Hepatocyte (in vitro differentiated cells): ENCODE data around the gene ETV6. TPM values are rescaled to one million over a fixed set of nuclear protein-coding genes. Genes with fewer than 3 reads are reported as not detected.

Experiments used
- DNase-seq: peaks from one replicate; pipeline ENCODE4 v3.0.0-alpha.2; 2016; ENCODE audit warnings: low spot score
- H2AFZ ChIP-seq: fragments of 200-600 bp; sonication (generic); 2 replicates; pipeline ENCODE4 v1.6.0; 2016; ENCODE audit warnings: antibody characterized with exemption, mild to moderate bottlenecking
- H3K27ac ChIP-seq: fragments of 200-600 bp; sonication (generic); 2 replicates; pipeline ENCODE4 v1.5.1; 2016; ENCODE audit warnings: mild to moderate bottlenecking
- H3K27me3 ChIP-seq: fragments of 200-600 bp; sonication (generic); 2 replicates; pipeline ENCODE4 v1.6.1; 2016
- H3K36me3 ChIP-seq: fragments of 200-600 bp; sonication (generic); replicated peaks from 2 replicates; pipeline ENCODE4 v1.5.1; 2016; ENCODE audit warnings: low read depth; ENCODE audit not compliant: insufficient read depth
- H3K4me1 ChIP-seq: fragments of 200-600 bp; sonication (generic); 2 replicates; pipeline ENCODE4 v1.5.1; 2016; ENCODE audit warnings: mild to moderate bottlenecking, moderate library complexity; ENCODE audit not compliant: insufficient read depth
- H3K4me2 ChIP-seq: fragments of 200-600 bp; sonication (generic); 2 replicates; pipeline ENCODE4 v1.6.0; 2016
- H3K4me3 ChIP-seq: fragments of 200-600 bp; sonication (generic); 2 replicates; pipeline ENCODE4 v1.5.1; 2016; ENCODE audit warnings: mild to moderate bottlenecking
- H3K79me2 ChIP-seq: fragments of 200-600 bp; sonication (generic); 2 replicates; pipeline ENCODE4 v1.6.0; 2017; ENCODE audit warnings: mild to moderate bottlenecking
- H3K9me2 ChIP-seq: fragments of 200-600 bp; sonication (generic); replicated peaks from 2 replicates; pipeline ENCODE4 v1.6.0; 2017; ENCODE audit warnings: mild to moderate bottlenecking; ENCODE audit not compliant: insufficient read depth
- H3K9me3 ChIP-seq: fragments of 200-600 bp; sonication (generic); 2 replicates; pipeline ENCODE4 v1.5.1; 2016; ENCODE audit warnings: low read depth, mild to moderate bottlenecking
- H4K20me1 ChIP-seq: fragments of 200-600 bp; sonication (generic); 2 replicates; pipeline ENCODE4 v1.6.0; 2016; ENCODE audit warnings: mild to moderate bottlenecking; ENCODE audit not compliant: insufficient read depth, poor library complexity, severe bottlenecking
- EZH2 ChIP-seq: fragments of 200-600 bp; sonication (generic); IDR thresholded peaks from 2 replicates; pipeline ENCODE4 v1.6.1; 2016; ENCODE audit warnings: antibody characterized with exemption, mild to moderate bottlenecking, borderline replicate concordance
- EZH2phosphoT487 ChIP-seq: fragments of 200-600 bp; sonication (generic); IDR thresholded peaks from one replicate; pipeline ENCODE4 v1.6.1; 2018; ENCODE audit warnings: antibody characterized with exemption, mild to moderate bottlenecking, low read depth, moderate library complexity; ENCODE audit not compliant: unreplicated experiment, severe bottlenecking
- WGBS: methylation state at CpG from one replicate; pipeline ENCODE4 v1.1.6; 2016; ENCODE audit warnings: low lambda C conversion rate; ENCODE audit errors: missing lambda C conversion rate; 5-methylcytosine and 5-hydroxymethylcytosine counted together
- polyA plus RNA-seq: library from polyadenylated mRNA; unstranded; fragments of >200 nt; fragmentation: Nextera tagmentation; extraction: Ambion mirVana; gene quantifications from 2 replicates; pipeline ENCODE4 v1.2.1, GENCODE V29; 2016
- total RNA-seq: library from RNA; depleted of rRNA; stranded (reverse); fragments of >200 nt; gene quantifications from 2 replicates; pipeline ENCODE4 v1.2.3, GENCODE V29; 2014
- TF ChIP-seq, protein P1 (sequence below): fragments of 200-600 bp; sonication (generic); IDR thresholded peaks from 2 replicates; pipeline ENCODE4 v1.5.1; 2016; ENCODE audit warnings: antibody characterized with exemption, mild to moderate bottlenecking; ENCODE audit not compliant: poor library complexity

Gene ETV6
- total and polyA plus RNA-seq, 2 experiments from 2014 or later: 8.0 to 9.7 TPM

DNA sequence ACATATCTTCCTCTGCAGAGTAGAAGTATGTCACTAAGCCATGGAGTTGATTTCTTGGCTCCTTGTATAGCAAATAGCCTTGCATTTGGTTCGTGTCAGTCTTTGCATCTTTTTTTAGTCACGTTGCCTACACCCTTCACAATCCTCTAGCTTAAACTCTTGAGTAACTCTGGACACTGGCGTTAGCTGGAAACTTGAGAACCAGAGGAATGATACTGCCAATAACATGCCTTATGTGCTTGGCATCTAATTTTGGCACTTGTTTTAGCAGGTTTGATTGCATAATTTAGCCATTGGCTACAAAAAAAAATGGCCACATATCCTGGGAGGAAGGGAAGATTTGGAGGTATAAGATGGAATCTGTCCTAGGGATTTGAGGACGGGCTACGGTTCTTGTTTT, 136.2 kb downstream of the ETV6 start:
- no peak for DNase-seq
- H3K9me2 ChIP-seq: no peaks in the 10 kb centered on the region
- peaks cover 25% of the 10 kb centered on the region for H3K79me2 ChIP-seq
- no peaks in the 10 kb centered on the region for H3K4me1 ChIP-seq
- no peaks in the 10 kb centered on the region for H3K36me3 ChIP-seq
- 86% methylated on average over 5 of the region's 5 CpGs for WGBS
- TF ChIP-seq EZH2phosphoT487: no peak
- TF ChIP-seq EZH2: no peak
- TF ChIP-seq, protein P1, sequence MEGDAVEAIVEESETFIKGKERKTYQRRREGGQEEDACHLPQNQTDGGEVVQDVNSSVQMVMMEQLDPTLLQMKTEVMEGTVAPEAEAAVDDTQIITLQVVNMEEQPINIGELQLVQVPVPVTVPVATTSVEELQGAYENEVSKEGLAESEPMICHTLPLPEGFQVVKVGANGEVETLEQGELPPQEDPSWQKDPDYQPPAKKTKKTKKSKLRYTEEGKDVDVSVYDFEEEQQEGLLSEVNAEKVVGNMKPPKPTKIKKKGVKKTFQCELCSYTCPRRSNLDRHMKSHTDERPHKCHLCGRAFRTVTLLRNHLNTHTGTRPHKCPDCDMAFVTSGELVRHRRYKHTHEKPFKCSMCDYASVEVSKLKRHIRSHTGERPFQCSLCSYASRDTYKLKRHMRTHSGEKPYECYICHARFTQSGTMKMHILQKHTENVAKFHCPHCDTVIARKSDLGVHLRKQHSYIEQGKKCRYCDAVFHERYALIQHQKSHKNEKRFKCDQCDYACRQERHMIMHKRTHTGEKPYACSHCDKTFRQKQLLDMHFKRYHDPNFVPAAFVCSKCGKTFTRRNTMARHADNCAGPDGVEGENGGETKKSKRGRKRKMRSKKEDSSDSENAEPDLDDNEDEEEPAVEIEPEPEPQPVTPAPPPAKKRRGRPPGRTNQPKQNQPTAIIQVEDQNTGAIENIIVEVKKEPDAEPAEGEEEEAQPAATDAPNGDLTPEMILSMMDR: no peak
- H3K4me3 ChIP-seq: no peak overlapping the region
- H2AFZ ChIP-seq: no peak overlapping the region
- H4K20me1 ChIP-seq: no peaks in the 10 kb centered on the region
- H3K27me3 ChIP-seq: no peaks in the 10 kb centered on the region
- H3K27ac ChIP-seq: no peak overlapping the region
- no peak overlapping the region for H3K4me2 ChIP-seq
- no peaks in the 10 kb centered on the region for H3K9me3 ChIP-seq

- Histone ChIP-seq H3K79me2 (peaks cover 20% of the 10 kb centered on the region), H3K4me2 (no peak overlapping the region), H2AFZ (no peak overlapping the region), H3K9me3 (no peaks in the 10 kb centered on the region), H3K9me2 (no peaks in the 10 kb centered on the region), H3K27ac (no peak overlapping the region), H3K36me3 (no peaks in the 10 kb centered on the region), H3K4me3 (no peak overlapping the region), H3K4me1 (no peaks in the 10 kb centered on the region), H3K27me3 (no peaks in the 10 kb centered on the region), H4K20me1 (no peaks in the 10 kb centered on the region)
- WGBS: 90% methylated on average over 5 of the region's 5 CpGs
- no peak for TF ChIP-seq EZH2
- no peak for TF ChIP-seq EZH2phosphoT487
- TF ChIP-seq, protein P1: no peak
- no peak for DNase-seq
Measured at GRCh38 chr12:11786638-11787365, 137.3 kb downstream of the ETV6 start.

GRCh38 chr12:11787437-11787836, 138.0 kb downstream of the ETV6 start:
- DNase-seq: no peak
- Histone ChIP-seq H3K4me1 (no peaks in the 10 kb centered on the region), H3K36me3 (no peaks in the 10 kb centered on the region), H4K20me1 (no peaks in the 10 kb centered on the region), H3K9me2 (no peaks in the 10 kb centered on the region), H2AFZ (no peak overlapping the region), H3K27me3 (no peaks in the 10 kb centered on the region), H3K27ac (no peak overlapping the region), H3K4me3 (no peak overlapping the region), H3K79me2 (peaks cover 16% of the 10 kb centered on the region), H3K9me3 (no peaks in the 10 kb centered on the region), H3K4me2 (no peak overlapping the region)
- TF ChIP-seq, protein P1: no peak
- TF ChIP-seq EZH2phosphoT487 (no peak), EZH2 (no peak)
- WGBS: 100% methylated on average over 1 of the region's 1 CpG
